Raji (cell line): ENCODE data around the gene BCL11B.

Source experiments
- POLR2A ChIP-seq: IDR thresholded peaks from 2 replicates; pipeline ENCODE4 v1.6.1; 2011; ENCODE audit warnings: low read depth, low read length, control low read depth; ENCODE audit not compliant: insufficient read depth

BCL11B gene

GRCh38 chr14:99242816-99243721 is 28.9 kb downstream of the BCL11B start:
- TF ChIP-seq POLR2A: no peak

- TF ChIP-seq POLR2A: no peak
Measured at GRCh38 chr14:99242238-99242637, 29.8 kb downstream of the BCL11B start.

DNA sequence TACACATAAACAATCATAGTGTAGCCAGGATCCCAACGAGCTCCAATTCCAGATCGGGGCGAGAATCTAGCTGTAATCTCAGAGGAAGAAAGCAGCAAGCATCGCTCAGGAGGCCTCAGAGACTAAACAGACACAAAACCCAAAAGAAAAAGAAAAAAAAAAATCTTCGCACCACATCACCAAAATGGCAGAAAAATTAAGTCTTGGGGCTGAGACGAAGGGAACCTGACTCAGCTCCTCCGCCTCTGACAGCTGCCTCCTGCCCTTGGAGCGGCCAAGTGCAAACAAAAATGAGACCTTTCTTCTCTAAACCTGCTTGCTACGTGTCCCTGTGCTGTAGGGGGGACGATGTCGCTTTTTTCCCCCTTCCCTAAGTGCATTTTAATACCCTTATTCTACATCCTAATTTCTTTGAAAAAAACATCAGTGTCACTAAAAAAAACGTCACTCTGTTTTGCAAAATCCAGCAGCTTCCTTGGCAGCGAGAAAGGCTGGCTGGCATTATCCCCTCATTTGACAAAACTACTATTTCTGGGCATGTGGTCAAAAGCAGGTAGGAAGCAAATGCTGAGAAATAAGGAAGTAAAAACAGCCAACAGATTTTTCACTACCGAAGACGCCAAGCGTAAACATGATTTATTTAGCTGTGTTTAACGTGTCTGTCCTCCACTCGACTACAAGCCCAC is 30.5 kb downstream of the BCL11B start:
- no peak for TF ChIP-seq POLR2A

DNA sequence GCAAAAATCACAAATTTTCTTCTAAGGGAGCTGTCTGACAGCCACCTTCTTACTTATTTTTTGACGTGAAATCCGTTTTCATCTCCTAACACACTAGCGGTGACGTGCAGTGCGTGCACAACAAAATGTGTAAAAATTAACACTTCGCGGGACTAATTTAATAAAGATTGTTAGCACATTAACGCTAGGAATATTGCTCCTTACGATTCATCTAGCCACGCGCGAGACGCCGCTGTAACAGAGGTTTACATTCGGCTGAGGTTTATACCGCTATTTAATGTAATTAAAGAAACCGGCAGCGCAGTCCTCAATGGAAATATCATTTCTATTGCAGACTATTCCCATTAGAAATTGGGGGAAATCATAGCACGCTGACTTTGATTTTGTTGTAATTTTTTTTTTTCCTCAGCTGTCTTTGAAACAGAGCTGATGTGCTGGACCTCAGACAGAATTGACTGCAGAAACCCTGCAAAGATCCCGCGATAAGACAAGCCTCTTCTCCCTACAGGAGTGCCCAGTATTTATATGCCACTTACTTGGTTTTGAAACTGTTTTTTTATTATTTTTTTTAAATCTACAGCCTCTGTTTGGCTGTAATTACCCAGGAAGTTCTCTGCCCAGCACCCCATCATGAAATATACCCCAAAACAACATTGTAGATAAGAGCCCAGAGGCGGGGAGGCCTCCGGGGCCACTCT is 31.2 kb downstream of the BCL11B start:
- TF ChIP-seq POLR2A: no peak

DNA sequence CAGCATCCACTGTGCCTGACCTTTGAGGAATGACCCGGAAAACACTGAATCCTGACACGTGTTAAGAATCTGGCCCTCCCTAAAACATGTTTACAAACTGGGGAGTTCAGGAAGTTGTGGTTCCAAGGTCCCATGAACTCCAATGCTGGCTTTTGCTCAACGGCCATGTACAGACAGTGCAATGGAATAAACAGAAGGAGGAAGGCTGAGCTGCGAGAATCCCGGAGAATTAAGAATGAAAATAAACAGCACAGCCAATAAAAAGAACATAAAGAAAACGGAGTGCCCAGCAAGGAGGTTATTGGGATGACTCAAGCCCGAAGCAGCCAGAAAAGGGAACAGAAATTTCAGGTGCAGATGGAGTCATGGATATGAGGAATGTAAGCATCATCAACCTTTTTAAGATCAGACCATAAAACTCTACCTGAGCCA is 32.3 kb downstream of the BCL11B start:
- no peak for TF ChIP-seq POLR2A

GRCh38 chr14:99238216-99238615 is 33.8 kb downstream of the BCL11B start:
- TF ChIP-seq POLR2A: no peak

GRCh38 chr14:99237288-99237687 is 34.7 kb downstream of the BCL11B start:
- TF ChIP-seq POLR2A: no peak

- no peak for TF ChIP-seq POLR2A
Measured at GRCh38 chr14:99236386-99237138, 35.4 kb downstream of the BCL11B start.

- TF ChIP-seq POLR2A: no peak
Measured at GRCh38 chr14:99235582-99236320, 36.2 kb downstream of the BCL11B start.

DNA sequence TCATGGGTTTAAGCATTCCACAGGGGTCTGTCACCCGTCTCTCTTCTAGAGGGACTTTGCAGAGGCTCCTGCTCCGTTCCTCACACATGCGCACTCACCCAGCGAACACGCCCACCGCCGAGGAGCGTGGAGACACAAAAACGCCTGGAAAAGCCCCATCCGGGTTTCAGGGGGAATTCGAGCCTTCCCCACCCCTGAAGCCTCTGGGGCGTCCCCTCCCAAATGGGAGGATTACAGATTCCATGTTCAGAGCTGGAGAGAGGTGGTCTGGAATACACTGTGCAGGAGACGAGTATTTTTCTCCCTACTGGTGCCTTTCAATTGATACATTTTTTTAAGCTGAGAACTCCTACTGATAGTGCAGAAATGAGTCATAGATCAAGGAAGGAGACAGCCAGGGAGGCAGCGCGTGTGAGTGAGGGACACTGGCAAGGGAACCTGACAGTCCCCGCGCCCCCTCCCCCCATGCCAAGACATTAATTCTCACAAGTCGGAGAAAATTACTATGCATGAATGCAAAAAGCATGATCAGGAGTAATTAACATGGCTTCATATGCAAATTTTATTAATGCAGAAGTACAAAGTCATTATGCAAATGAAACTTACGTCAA is 36.9 kb downstream of the BCL11B start:
- no peak for TF ChIP-seq POLR2A

- no peak for TF ChIP-seq POLR2A
Measured at GRCh38 chr14:99234355-99234754, 37.6 kb downstream of the BCL11B start.

DNA sequence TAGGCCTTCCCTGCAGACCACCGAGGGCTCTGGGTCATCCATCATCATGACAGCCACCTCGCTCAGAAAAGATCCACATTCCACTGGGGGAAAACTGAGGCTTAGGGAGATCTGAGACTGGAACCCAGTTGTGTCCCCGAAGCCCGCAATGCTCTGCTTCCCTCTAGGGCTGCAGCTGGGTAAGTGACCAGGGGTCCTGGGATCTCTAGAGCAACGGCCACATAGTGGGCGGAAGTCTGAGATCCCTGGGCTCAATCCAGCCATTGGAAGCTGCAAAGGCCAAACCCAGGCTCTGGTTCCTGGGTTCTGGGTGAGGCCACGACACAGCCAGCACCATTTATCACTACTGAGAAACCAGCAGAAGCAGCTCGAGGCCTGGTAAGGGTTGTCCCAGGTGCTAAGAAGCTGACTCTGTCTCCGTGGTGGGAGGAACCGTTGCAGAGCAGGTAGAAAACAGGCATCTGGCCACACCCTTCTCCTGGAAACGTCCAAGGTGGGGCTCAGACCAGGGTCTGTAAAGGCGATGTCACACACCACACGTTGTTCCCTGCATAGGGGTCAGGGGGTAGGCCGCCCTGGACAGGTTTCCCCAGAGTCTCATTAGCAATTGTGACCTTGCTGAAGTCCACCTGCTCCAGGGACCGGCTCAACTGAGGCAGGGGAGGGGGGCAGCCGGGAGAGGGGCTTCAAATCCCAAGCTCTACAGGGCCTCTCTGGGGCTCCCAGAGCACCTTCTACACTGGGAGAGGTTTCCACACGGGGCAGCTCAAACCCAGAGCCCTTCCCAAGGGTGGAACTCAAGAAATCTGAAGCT is 38.6 kb downstream of the BCL11B start:
- TF ChIP-seq POLR2A: no peak

DNA sequence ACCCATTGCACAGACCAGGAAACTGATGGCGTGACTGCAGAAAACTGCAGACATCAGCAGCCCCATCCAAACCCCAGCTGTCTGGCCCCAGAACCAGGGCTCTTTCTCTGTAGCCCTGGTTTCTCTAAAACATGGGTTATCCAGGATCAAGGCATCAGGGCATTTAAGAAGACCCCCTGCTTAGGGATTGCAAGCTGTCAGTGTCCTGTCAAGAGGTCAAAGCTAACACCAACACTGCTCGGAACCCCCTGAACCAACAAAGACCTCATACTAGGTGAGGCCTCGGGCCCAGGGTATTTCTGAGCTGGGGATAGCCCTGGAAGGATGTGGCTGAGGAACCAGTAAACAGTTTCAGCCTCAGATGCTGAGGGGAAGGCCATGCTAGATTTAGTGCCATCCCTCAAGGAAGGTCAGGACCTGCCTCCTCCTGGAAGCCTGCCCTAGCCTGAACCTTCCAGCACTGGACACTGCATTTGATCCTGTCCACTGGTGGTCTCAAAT is 39.2 kb downstream of the BCL11B start:
- TF ChIP-seq POLR2A: no peak
